Lower lobe of right lung (tissue), 2 donors: ENCODE results near the gene CHCHD10. TPM values are rescaled to one million over a fixed set of nuclear protein-coding genes. Genes with fewer than 3 reads are reported as not detected.

Source experiments
- ATAC-seq, 2 donors: fragments of 200-7000 bp; cut with Tn5 transposase; one replicate each; pipeline ENCODE4 v1.9.1; 2020 to 2022; ENCODE audit warnings: mild to moderate bottlenecking in 2 of 2, moderate library complexity in 2 of 2
- DNase-seq: peaks from one replicate; pipeline ENCODE4 v3.0.0-alpha.2; 2020
- H3K27ac ChIP-seq: fragments of 200-600 bp; one replicate; pipeline ENCODE4 v1.8.0; 2022
- H3K27me3 ChIP-seq: fragments of 200-600 bp; one replicate; pipeline ENCODE4 v1.8.0; 2022; ENCODE audit warnings: low read depth
- H3K36me3 ChIP-seq: fragments of 200-600 bp; one replicate; pipeline ENCODE4 v1.8.0; 2022; ENCODE audit warnings: mild to moderate bottlenecking
- H3K4me1 ChIP-seq: fragments of 200-600 bp; one replicate; pipeline ENCODE4 v1.8.0; 2022
- H3K4me3 ChIP-seq: fragments of 200-600 bp; one replicate; pipeline ENCODE4 v1.8.0; 2022; ENCODE audit warnings: mild to moderate bottlenecking
- H3K9me3 ChIP-seq: fragments of 200-600 bp; one replicate; pipeline ENCODE4 v1.8.0; 2022
- intact Hi-C: fragments of 100-400 bp; cut with DNase I; formaldehyde crosslinking; loops from one replicate; pipeline ENCODE4 v1.11.0; 2022
- total RNA-seq: library from RNA; stranded (reverse); fragmentation: NEBNext Ultra II Directional; extraction: Animal tissue kit (Norgen Biotek cat#: 25700); gene quantifications from one replicate; pipeline ENCODE4 v1.2.1, GENCODE V29; 2021
- TF ChIP-seq, protein P1 (sequence below): fragments of 200-600 bp; IDR thresholded peaks from one replicate; pipeline ENCODE4 v1.8.0; 2022; ENCODE audit warnings: antibody characterized with exemption, mild to moderate bottlenecking
- donor health status: DM: no; HTN: yes; CAD: no; lungs with severe emphysema.

CHCHD10 gene
- total RNA-seq, 1 donor from 2014 or later: 114 TPM

DNA sequence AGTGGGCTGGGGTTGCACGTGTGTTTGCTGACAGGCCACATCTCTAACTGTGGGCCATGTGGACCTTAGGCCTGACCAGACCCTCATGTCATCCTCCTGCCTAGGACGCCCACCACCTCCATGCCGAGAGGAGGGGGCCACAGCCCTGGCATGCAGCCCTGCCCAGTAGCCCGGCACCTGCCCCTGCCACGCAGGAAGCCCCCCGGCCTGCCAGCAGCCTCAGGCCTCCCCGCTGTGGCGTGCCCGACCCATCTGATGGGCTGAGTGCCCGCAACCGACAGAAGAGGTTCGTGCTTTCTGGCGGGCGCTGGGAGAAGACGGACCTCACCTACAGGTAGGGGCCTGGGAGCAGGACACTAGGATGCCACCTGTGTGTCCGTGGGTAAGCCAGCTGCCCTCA, 11.3 kb upstream of the CHCHD10 start:
- Histone ChIP-seq H3K9me3 (no peaks in the 10 kb centered on the region), H3K27ac (no peak overlapping the region), H3K4me3 (no peak overlapping the region), H3K4me1 (peaks cover 9% of the 10 kb centered on the region), H3K36me3 (no peaks in the 10 kb centered on the region), H3K27me3 (no peaks in the 10 kb centered on the region)
- TF ChIP-seq, protein P1, sequence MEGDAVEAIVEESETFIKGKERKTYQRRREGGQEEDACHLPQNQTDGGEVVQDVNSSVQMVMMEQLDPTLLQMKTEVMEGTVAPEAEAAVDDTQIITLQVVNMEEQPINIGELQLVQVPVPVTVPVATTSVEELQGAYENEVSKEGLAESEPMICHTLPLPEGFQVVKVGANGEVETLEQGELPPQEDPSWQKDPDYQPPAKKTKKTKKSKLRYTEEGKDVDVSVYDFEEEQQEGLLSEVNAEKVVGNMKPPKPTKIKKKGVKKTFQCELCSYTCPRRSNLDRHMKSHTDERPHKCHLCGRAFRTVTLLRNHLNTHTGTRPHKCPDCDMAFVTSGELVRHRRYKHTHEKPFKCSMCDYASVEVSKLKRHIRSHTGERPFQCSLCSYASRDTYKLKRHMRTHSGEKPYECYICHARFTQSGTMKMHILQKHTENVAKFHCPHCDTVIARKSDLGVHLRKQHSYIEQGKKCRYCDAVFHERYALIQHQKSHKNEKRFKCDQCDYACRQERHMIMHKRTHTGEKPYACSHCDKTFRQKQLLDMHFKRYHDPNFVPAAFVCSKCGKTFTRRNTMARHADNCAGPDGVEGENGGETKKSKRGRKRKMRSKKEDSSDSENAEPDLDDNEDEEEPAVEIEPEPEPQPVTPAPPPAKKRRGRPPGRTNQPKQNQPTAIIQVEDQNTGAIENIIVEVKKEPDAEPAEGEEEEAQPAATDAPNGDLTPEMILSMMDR: no peak
- DNase-seq: no peak
- no peak for ATAC-seq
- intact Hi-C loops: no loop called here

DNA sequence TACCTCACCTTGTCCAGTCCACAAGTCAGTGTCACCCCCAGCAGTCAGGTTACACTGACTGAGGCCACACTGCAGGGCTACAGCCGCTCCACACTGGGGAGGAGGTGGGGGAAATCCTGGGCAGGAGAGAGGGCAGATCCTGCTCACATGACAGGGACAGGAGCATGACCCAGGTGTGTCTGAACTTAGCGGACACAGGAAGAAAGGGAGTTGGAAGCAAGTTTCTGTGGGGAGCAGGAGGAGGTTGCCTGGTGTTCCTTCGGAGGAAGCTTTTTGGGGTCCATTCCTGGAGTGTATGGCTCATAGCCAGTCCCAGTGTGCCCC, 10.8 kb upstream of the CHCHD10 start:
- TF ChIP-seq, protein P1: no peak
- Histone ChIP-seq H3K36me3 (no peaks in the 10 kb centered on the region), H3K27ac (no peak overlapping the region), H3K4me1 (peaks cover 14% of the 10 kb centered on the region), H3K27me3 (no peaks in the 10 kb centered on the region), H3K4me3 (no peak overlapping the region), H3K9me3 (no peaks in the 10 kb centered on the region)
- intact Hi-C loops: no loop called here
- ATAC-seq: no peak
- DNase-seq: no peak

DNA sequence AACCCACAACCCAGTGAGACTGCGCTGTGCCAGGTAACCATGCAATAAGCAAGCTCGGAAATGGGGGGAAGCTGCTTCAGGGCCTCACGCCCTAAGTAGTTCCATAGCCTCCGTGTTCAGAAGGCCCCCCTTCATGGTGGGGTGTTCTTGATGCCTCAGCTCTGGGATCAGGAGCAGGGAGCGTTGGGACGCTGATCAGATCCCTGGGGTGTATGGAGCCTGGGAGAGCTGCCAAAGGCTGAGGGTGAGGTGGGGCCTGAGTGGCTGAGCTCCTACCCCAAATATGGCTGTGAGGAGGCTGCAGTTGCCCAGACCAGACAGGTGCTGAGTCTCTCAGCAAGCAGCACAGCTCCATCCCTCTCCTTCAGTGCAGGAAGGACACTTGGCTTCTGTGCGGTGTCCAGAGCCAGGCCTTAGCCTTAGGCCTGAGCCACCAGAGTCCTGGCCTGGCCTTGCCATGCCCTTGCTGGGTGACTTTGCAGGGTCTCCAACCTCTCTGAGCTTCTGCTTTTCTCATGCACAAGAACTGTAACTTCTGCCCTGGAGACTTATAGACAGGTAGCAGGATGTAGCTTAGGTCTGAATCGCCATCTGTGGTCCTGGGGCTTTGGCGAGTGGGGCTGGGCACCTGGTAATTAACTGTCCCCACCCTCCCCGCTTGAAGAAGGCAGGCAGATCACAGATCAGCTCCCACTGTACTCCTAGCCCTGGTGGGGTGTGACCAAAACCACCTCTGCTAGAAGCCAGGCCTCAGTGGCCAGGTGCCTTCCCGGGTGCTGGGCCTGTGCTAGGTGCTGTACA, 10.2 kb upstream of the CHCHD10 start:
- intact Hi-C loops: no loop called here
- Histone ChIP-seq H3K4me3 (no peak overlapping the region), H3K27ac (no peak overlapping the region), H3K9me3 (no peaks in the 10 kb centered on the region), H3K36me3 (no peaks in the 10 kb centered on the region), H3K27me3 (no peaks in the 10 kb centered on the region), H3K4me1 (peaks cover 18% of the 10 kb centered on the region)
- ATAC-seq (no peak), DNase-seq (no peak)
- TF ChIP-seq, protein P1: no peak

DNA sequence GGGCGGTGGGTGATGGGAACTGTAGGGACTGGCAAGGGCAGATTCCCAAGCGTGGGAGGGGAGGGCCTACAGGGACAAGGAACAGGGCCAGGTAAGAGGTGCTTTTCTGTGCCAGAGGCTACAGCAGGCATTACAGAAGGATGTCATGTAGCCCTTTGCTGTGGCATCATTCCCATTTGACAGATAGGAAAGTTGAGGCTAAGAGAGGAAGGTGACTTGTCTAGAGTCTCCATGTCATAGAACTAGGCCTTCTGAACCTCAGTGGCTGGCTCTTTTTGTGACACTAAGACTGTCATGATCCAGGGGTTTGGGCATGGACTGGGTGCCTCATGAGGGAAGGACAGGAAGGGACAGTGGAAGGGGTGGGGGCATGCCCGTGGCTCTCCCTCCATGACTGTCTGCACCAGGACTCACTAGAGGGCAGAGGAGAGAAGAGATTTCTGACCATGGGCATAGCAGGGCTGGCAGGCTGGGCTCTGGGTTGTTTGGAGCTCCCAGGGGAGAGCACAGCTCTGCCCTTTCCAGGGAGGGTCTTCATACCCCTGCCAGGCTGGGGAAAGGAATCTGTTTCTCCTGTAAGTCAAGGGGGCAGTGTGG, 8.1 kb upstream of the CHCHD10 start:
- H3K4me1 ChIP-seq: peaks cover 31% of the 10 kb centered on the region
- no peak overlapping the region for H3K27ac ChIP-seq
- H3K9me3 ChIP-seq: no peaks in the 10 kb centered on the region
- no peaks in the 10 kb centered on the region for H3K36me3 ChIP-seq
- DNase-seq: no peak
- intact Hi-C loops: no loop called here
- TF ChIP-seq, protein P1: no peak
- H3K4me3 ChIP-seq: no peak overlapping the region
- ATAC-seq: no peak
- H3K27me3 ChIP-seq: no peaks in the 10 kb centered on the region

DNA sequence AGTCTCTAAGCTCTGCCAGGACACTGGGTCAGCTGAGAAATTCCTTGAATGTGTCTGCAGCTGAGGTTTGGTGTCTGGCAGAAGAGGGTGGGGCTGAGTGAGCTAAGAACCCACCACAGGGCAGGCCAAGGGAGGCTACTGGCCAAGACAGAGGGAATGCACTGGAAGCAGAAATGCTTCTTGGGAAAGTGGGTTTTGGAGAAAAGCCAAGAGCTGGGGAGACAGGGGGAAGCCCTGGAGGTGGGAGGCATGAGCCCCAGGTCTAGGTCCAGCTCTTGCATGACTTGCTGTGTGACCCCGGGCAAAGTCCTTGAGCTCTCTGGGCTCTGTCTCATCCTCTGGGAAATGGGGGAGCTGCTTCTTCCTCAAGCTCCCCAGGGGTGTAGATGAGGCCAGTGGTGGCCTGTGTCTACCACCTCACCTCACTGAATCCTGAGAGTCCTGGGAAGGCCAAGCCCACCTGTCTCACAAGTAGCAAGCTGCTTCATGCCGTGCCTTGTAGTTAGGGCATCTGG, 7.2 kb upstream of the CHCHD10 start:
- Histone ChIP-seq H3K36me3 (no peaks in the 10 kb centered on the region), H3K4me1 (peaks cover 38% of the 10 kb centered on the region), H3K27ac (no peak overlapping the region), H3K9me3 (no peaks in the 10 kb centered on the region), H3K27me3 (no peaks in the 10 kb centered on the region), H3K4me3 (no peak overlapping the region)
- no peak for ATAC-seq
- intact Hi-C loops: no loop called here
- no peak for DNase-seq
- TF ChIP-seq, protein P1: no peak
